ENCODE results near the gene ECE1.
A peak's percentile ranks its signal among the peaks of the same experiment; 100 is the strongest.

ECE1 gene

GRCh38 chr1:21301794-21302440 is 11.7 kb upstream of the ECE1 start:
- H3K4me3 ChIP-seq (ENCODE audit: control insufficient read depth, low read depth, low read length), result no peak overlapping the region
- no peak for DNase-seq (ENCODE audit: low read depth)
- no peak for TF ChIP-seq CTCF (conservative IDR thresholded peaks at IDR 0.05; ENCODE audit: control insufficient read depth, insufficient read depth, low read depth, low read length)

GRCh38 chr1:21300774-21301173 is 10.5 kb upstream of the ECE1 start:
- no peak overlapping the region for H3K4me3 ChIP-seq (ENCODE audit: control insufficient read depth, low read depth, low read length)
- DNase-seq (ENCODE audit: low read depth), result no peak
- TF ChIP-seq CTCF (conservative IDR thresholded peaks at IDR 0.05; ENCODE audit: control insufficient read depth, insufficient read depth, low read depth, low read length), result no peak

GRCh38 chr1:21299780-21300395 is 9.6 kb upstream of the ECE1 start:
- peak; percentile 48 for DNase-seq (ENCODE audit: low read depth)
- no peak overlapping the region for H3K4me3 ChIP-seq (ENCODE audit: control insufficient read depth, low read depth, low read length)
- no peak for TF ChIP-seq CTCF (conservative IDR thresholded peaks at IDR 0.05; ENCODE audit: control insufficient read depth, insufficient read depth, low read depth, low read length)

- no peak for DNase-seq (ENCODE audit: low read depth)
- no peak for TF ChIP-seq CTCF (conservative IDR thresholded peaks at IDR 0.05; ENCODE audit: control insufficient read depth, insufficient read depth, low read depth, low read length)
- no peak overlapping the region for H3K4me3 ChIP-seq (ENCODE audit: control insufficient read depth, low read depth, low read length)
Observed at GRCh38 chr1:21298981-21299391, 8.7 kb upstream of the ECE1 start.

GRCh38 chr1:21297975-21298374 is 7.7 kb upstream of the ECE1 start:
- DNase-seq (ENCODE audit: low read depth), result peak; percentile 88
- no peak for TF ChIP-seq CTCF (conservative IDR thresholded peaks at IDR 0.05; ENCODE audit: control insufficient read depth, insufficient read depth, low read depth, low read length)
- H3K4me3 ChIP-seq (ENCODE audit: control insufficient read depth, low read depth, low read length), result no peak overlapping the region

- no peak overlapping the region for H3K4me3 ChIP-seq (ENCODE audit: control insufficient read depth, low read depth, low read length)
- TF ChIP-seq CTCF (conservative IDR thresholded peaks at IDR 0.05; ENCODE audit: control insufficient read depth, insufficient read depth, low read depth, low read length), result no peak
- DNase-seq (ENCODE audit: low read depth), result no peak
Observed at GRCh38 chr1:21296509-21297354, 6.5 kb upstream of the ECE1 start.
